ENCODE results near the gene HYCC2.

The HYCC2 gene

GRCh38 chr2:201071479-201072200 is at the start of gene HYCC2, which contains the start of gene NDUFB3:
Gene HYCC2, minus strand, starts transcription at chr2:201071671. Its CDS starts 47,662 bp downstream, at chr2:201024009.
Gene NDUFB3, plus strand, starts transcription at chr2:201072001. Its CDS starts 6,882 bp downstream, at chr2:201078883.
- in situ Hi-C loops (cut with HindIII; ENCODE audit: low sequenced_read_pairs): no loop called here

DNA sequence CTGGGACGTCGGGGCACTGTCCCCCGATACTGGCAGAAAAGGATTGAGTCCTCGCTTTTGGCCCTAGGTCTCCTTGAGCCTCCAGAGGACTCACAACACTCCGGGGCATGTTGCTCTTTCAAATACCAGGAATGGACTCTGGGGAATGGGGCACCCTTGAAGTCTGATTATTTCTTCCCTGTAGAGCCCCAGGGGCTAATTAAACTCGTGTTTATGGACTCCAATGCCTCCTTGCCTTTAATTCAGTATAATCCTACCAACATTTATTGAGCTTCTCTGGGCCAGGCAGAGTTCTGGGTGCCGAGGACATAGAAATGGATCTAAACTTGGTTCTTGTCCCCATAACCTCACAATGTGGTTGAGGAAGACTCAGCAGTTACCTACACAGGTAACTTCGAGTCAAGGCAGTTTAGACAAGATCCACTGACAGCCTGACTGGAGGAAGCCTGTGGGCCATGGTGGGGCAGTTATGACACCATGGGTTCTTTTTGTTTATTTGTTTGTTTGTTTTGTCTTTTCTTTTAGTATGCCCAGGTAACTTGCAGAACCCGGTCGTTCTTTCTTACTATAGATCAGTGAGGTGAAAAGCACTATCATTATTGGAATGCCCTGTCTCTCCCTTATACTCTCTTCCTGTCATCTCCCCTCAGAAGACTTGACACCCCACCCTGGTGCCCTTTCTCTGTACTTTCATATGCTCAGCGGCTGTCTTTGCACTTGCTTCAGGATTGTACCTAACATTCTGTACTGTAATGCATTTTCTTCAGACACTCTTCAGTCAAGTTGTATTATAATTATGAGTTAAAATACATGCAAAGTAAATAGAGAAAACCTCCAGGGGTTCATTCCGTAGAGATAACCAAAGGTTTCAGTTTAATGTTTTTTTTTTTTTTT is 47.7 kb upstream of the HYCC2 start:
- in situ Hi-C loops (cut with HindIII; ENCODE audit: low sequenced_read_pairs): loop anchor here (5.0 kb wide), 1 partner anchor 33 kb away; no protein-coding TSS in a partner anchor

- in situ Hi-C loops (cut with HindIII; ENCODE audit: low sequenced_read_pairs): loop anchor here (5.0 kb wide), 1 partner anchor 34 kb away; no protein-coding TSS in a partner anchor
These were observed 46.9 kb upstream of the HYCC2 start for GRCh38 chr2:201118121-201118960.

DNA sequence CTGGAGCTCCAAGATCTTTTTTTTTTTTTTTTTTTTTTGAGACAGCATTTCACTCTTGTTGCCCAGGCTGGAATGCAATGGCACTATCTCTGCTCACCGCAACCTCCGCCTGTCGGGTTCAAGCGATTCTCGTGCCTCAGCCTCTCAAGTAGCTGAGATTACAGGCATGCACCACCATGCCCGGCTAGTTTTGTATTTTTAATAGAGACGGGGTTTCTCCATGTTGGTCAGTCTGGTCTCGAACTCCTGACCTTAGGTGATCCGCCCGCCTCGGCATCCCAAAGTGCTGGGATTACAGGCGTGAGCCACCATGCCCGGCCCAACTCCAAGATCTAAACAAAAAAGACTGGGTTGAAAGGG is 46.2 kb upstream of the HYCC2 start:
- in situ Hi-C loops (cut with HindIII; ENCODE audit: low sequenced_read_pairs): loop anchor here (5.0 kb wide), 1 partner anchor 35 kb away; no protein-coding TSS in a partner anchor

- in situ Hi-C loops (cut with HindIII; ENCODE audit: low sequenced_read_pairs): loop anchor here (5.0 kb wide), 1 partner anchor 35 kb away; no protein-coding TSS in a partner anchor
These were observed 45.7 kb upstream of the HYCC2 start for GRCh38 chr2:201116959-201117734.

DNA sequence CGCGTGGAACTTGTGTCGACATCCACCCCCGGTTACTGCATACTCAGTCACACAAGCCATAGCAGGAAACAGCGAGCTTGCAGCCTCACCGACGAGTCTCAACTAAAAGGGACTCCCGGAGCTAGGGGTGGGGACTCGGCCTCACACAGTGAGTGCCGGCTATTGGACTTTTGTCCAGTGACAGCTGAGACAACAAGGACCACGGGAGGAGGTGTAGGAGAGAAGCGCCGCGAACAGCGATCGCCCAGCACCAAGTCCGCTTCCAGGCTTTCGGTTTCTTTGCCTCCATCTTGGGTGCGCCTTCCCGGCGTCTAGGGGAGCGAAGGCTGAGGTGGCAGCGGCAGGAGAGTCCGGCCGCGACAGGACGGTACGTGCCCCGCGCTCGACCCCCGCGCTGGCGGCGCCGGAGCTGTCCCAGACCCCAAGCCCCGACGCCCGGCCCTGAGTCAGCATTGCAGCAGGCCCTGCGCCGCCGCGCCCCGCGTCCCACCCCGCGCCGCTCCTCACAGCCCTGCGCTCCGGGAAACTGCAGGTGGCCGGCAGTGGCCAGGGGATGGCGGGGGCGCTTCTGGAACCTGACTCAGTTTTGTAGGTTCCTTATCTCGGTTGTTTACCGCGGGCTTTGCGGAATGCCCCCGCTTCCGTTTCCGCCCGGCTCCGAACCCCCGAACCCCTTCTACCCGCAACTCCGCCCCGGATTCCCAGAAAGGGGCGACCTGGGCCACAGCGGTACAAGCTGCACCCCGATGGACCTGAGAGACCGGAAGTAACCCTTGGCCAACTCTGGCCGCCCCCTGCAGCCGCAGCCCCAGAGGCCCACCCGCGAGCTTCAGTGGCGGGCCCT is 44.9 kb upstream of the HYCC2 start, which contains the start of gene CFLAR:
TSS of gene CFLAR (plus strand) at position 50 of the 844 bp plus-strand sequence. CDS start 13,702 bp downstream, outside the sequence.
- in situ Hi-C loops (cut with HindIII; ENCODE audit: low sequenced_read_pairs): loop anchor here (5.0 kb wide), 1 partner anchor 36 kb away; no protein-coding TSS in a partner anchor

- in situ Hi-C loops (cut with HindIII; ENCODE audit: low sequenced_read_pairs): loop anchor here (5.0 kb wide), 1 partner anchor 37 kb away; no protein-coding TSS in a partner anchor
These were observed 43.4 kb upstream of the HYCC2 start for GRCh38 chr2:201114846-201115245.

DNA sequence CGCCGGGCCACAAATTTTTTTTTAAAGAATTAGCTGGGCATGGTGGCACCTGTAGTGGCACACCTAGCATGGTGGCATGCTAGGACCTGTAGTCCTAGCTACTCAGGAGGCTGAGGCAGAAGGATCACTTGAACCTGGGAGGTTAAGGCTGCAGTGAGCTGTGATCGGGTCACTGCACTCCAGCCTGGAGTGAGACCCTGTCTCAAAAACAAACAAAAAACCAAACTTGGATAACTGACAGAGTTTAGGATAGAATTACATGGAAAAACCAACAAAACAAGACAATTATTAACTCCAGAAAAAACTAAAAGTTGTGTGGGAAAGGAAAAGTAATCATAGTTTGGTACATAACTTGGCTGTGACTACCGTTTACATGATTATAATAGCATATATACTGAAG is 42.9 kb upstream of the HYCC2 start:
- in situ Hi-C loops (cut with HindIII; ENCODE audit: low sequenced_read_pairs): no loop called here

GRCh38 chr2:201111096-201111495 is 39.6 kb upstream of the HYCC2 start:
- in situ Hi-C loops (cut with HindIII; ENCODE audit: low sequenced_read_pairs): no loop called here

GRCh38 chr2:201110615-201111014 is 39.1 kb upstream of the HYCC2 start:
- in situ Hi-C loops (cut with HindIII; ENCODE audit: low sequenced_read_pairs): no loop called here

- in situ Hi-C loops (cut with HindIII; ENCODE audit: low sequenced_read_pairs): no loop called here
These were observed 37.7 kb upstream of the HYCC2 start for GRCh38 chr2:201109186-201109585.

DNA sequence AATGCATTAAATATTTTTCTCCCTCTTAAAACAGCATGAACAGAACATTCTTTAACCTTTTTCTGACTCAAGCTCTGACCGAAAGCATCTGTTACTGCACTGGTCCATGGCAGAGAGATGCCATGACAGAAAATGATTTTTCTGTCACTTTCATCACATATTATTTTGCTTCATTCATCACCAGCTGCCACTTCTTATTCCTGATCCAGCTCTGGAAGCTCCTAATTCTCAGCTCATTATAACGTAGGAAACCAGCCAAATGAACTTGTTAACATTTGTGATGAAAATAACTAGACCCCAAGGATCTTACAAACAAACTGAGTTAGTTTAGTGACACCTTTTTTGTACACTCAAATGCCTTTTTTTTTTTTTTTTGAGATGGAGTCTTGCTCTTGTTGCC is 36.9 kb upstream of the HYCC2 start:
- in situ Hi-C loops (cut with HindIII; ENCODE audit: low sequenced_read_pairs): no loop called here

- in situ Hi-C loops (cut with HindIII; ENCODE audit: low sequenced_read_pairs): no loop called here
These were observed 36.2 kb upstream of the HYCC2 start for GRCh38 chr2:201107624-201108023.

DNA sequence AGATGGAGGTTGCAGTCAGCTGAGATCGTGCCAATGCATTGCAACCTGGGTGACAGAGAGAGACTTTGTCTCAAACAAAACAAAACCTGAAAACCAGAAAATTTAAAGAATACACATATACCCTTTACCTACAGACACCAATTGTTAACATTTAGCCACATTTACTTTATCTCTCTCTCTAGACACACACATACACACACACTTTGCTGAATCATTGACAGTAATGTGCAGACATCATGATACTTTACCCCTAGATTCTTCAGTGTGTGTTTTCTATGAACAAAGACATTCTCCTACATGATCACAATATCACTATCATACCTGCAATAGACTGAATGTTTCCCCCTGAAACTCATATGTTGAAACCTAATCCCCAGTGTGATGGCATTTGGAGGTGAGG is 34.3 kb upstream of the HYCC2 start:
- in situ Hi-C loops (cut with HindIII; ENCODE audit: low sequenced_read_pairs): no loop called here

DNA sequence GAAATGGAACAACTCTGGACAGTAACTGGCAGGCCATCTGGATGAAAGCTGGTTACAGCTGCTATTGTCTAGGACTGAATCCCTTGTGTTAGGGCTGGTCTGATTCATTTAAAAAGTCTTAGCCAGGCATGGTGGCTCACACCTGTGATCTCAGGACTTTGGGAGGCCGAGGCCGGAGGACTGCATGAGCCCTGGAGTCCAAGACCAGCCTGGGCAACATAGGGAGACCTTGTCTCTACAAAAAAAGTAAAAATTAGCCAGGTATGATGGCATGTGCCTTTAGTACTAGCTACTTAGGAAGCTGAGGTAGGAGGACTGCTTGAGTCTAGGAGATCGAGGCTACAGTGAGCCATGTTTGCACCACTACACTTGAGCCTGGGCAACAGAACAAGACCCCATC is 29.0 kb upstream of the HYCC2 start:
- in situ Hi-C loops (cut with HindIII; ENCODE audit: low sequenced_read_pairs): no loop called here

GRCh38 chr2:201093573-201093972 is 22.1 kb upstream of the HYCC2 start:
- in situ Hi-C loops (cut with HindIII; ENCODE audit: low sequenced_read_pairs): no loop called here

- in situ Hi-C loops (cut with HindIII; ENCODE audit: low sequenced_read_pairs): no loop called here
These were observed 19.1 kb upstream of the HYCC2 start for GRCh38 chr2:201090574-201090973.

DNA sequence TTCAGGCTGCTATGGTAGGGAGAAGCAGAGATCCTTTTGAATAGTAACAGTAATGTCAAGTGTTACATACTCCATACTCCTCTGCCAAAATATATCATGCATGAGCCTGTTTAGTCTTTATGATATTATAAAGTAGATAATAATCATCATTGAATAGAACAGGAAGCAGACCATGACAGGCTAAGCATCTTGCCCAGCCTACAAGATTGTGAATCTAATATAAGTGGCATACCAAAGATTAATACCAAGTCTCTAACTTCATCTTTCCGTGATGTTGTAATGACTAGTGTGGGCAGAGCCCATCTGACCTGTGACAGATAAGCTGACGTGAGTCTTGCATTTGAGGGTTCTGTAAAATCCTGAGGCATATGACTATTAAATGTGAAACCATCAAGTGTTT is 13.4 kb upstream of the HYCC2 start:
- in situ Hi-C loops (cut with HindIII; ENCODE audit: low sequenced_read_pairs): no loop called here

DNA sequence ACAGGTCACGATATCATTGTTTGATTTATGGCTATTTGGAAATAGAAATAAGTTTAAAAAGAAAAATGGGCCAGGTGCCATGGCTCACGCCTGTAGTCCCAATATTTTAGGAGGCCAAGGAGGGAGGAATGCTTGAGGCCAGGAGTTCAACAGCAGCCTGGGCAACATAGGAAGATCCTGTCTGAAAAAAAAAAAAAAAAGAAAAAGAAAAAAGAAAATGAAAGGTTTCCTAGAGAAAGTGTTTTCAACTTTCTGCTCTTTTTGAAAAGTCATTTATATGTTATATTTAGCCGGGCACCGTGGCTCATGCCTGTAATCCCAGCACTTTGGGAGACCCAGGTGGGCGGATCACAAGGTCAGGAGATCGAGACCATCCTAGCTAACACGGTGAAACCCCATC is 3.5 kb upstream of the HYCC2 start:
- in situ Hi-C loops (cut with HindIII; ENCODE audit: low sequenced_read_pairs): no loop called here

Measured in DLD1 (cell line).